Left lobe of liver (tissue), 2 donors: ENCODE results near the gene TPD52L1. TPM values are rescaled to one million over a fixed set of nuclear protein-coding genes. Genes with fewer than 3 reads are reported as not detected.
A peak's percentile ranks its signal among the peaks of the same experiment; 100 is the strongest.

Experiments used
- ATAC-seq: fragments of 200-7000 bp; cut with Tn5 transposase; one replicate; pipeline ENCODE4 v1.9.1; 2020; ENCODE audit warnings: mild to moderate bottlenecking, moderate library complexity
- DNase-seq: peaks from one replicate; pipeline ENCODE4 v3.0.0-alpha.2; 2020; ENCODE audit warnings: low spot score
- total RNA-seq: library from RNA; stranded (reverse); gene quantifications from one replicate; pipeline ENCODE4 v1.2.1, GENCODE V29; 2021
- donor health status: DM: no; HTN: no; CAD: no; lungs with moderate emphysema.
- donor health status: DM: no; HTN: yes; CAD: no.

The TPD52L1 gene
- total RNA-seq, 1 donor from 2014 or later, result 49.7 TPM

GRCh38 chr6:125300992-125301434, 147.4 kb downstream of the TPD52L1 start:
- no peak for ATAC-seq
- no peak for DNase-seq

- peak; percentile 94 for ATAC-seq
- DNase-seq, result peak; percentile 87
Measured at GRCh38 chr6:125301435-125302391, 148.1 kb downstream of the TPD52L1 start, which contains the start of gene HDDC2. Gene HDDC2 (minus strand): TSS chr6:125301967. CDS start chr6:125301932, 35 bp downstream.

- DNase-seq (no peak), ATAC-seq (no peak)
Measured at GRCh38 chr6:125302840-125303511, 149.4 kb downstream of the TPD52L1 start.

GRCh38 chr6:125303512-125303854, 149.9 kb downstream of the TPD52L1 start:
- DNase-seq, result no peak

GRCh38 chr6:125304970-125305660, 151.5 kb downstream of the TPD52L1 start:
- no peak for DNase-seq
- no peak for ATAC-seq

More at GRCh38 chr6:125303512-125303854, 149.9 kb downstream of the TPD52L1 start:
- ATAC-seq, result no peak

GRCh38 chr6:125306756-125307149, 153.2 kb downstream of the TPD52L1 start:
- no peak for DNase-seq

GRCh38 chr6:125307150-125307838, 153.7 kb downstream of the TPD52L1 start:
- DNase-seq (no peak), ATAC-seq (peak; percentile 47)

More at GRCh38 chr6:125306756-125307149, 153.2 kb downstream of the TPD52L1 start:
- no peak for ATAC-seq

- DNase-seq (no peak), ATAC-seq (no peak)
Measured at GRCh38 chr6:125307964-125308615, 154.5 kb downstream of the TPD52L1 start.

GRCh38 chr6:125310994-125311649, 157.5 kb downstream of the TPD52L1 start:
- no peak for DNase-seq
- ATAC-seq, result peak; percentile 81

- DNase-seq (peak; percentile 83), ATAC-seq (peak; percentile 88)
Measured at GRCh38 chr6:125312478-125312877, 158.9 kb downstream of the TPD52L1 start.

GRCh38 chr6:125312950-125313349, 159.4 kb downstream of the TPD52L1 start:
- ATAC-seq (no peak), DNase-seq (peak; percentile 51)

Other genes with a start within 250 kb of the TPD52L1 start
- gene RNF217, start 191.3 kb upstream of the TPD52L1 start, total RNA-seq, result 25.0 TPM
- 7.7 TPM for gene HDDC2, start 148.2 kb downstream of the TPD52L1 start, total RNA-seq